CD4-positive, alpha-beta T cell (primary cell): ENCODE results near the gene HPCAL1. TPM values are rescaled to one million over a fixed set of nuclear protein-coding genes. Genes with fewer than 3 reads are reported as not detected.
"Not testable (repeated sequence)": the region's sequence is repeated elsewhere in the genome, so short reads cannot be mapped to it uniquely, and the experiment has no call there.

Experiments
- ATAC-seq: fragments of 200-7000 bp; cut with Tn5 transposase; one replicate; pipeline ENCODE4 v1.10.0; 2022; ENCODE audit warnings: mild to moderate bottlenecking; ENCODE audit not compliant: poor library complexity
- CTCF ChIA-PET: fragments of 350-600 bp; sonication (Branson Sonifier 250); formaldehyde crosslinking; loops from one replicate; lab custom pipeline; 2021; ENCODE audit warnings: antibody characterized with exemption, inconsistent platforms; lab: Charles Lee
- POLR2A ChIA-PET: fragments of 350-600 bp; sonication (Branson Sonifier 250); formaldehyde crosslinking; loops from one replicate; lab custom pipeline; 2021; ENCODE audit warnings: antibody characterized with exemption, inconsistent platforms; lab: Charles Lee
- DNase-seq, 14 experiments: peaks; one replicate each; pipeline ENCODE4 v3.0.0-alpha.2; 2013 to 2020; ENCODE audit warnings: mixed read lengths in 2 of 14
- H3K27ac ChIP-seq, 2 donors: one replicate each; pipeline versions ENCODE4 v1.5.1 to v1.7.0; 2013; ENCODE audit warnings: low read length in 2 of 2, low read depth in 1 of 2, mild to moderate bottlenecking in 1 of 2
- H3K27me3 ChIP-seq, 2 experiments: 1 replicate in 1 of 2; 2 replicates in 1 of 2; pipeline versions ENCODE4 v1.6.1 to v1.7.0; 2013; ENCODE audit warnings: low read length in 2 of 2, control low read depth in 1 of 2, mild to moderate bottlenecking in 1 of 2, moderate library complexity in 1 of 2; ENCODE audit not compliant: insufficient read depth in 2 of 2, control insufficient read depth in 1 of 2
- H3K36me3 ChIP-seq: one replicate; pipeline ENCODE4 v1.6.1; 2013; ENCODE audit warnings: low read length, control low read depth; ENCODE audit not compliant: insufficient read depth
- H3K4me1 ChIP-seq: one replicate; pipeline ENCODE4 v1.6.1; 2013; ENCODE audit warnings: low read length, control low read depth; ENCODE audit not compliant: insufficient read depth
- H3K4me3 ChIP-seq: one replicate; pipeline ENCODE4 v1.5.1; 2013; ENCODE audit warnings: mild to moderate bottlenecking, low read length, moderate library complexity
- H3K9me3 ChIP-seq, 2 experiments: 1 replicate in 1 of 2; 2 replicates in 1 of 2; pipeline versions ENCODE4 v1.6.1 to v1.7.0; 2013; ENCODE audit warnings: low read length in 2 of 2, mild to moderate bottlenecking in 2 of 2, control low read depth in 1 of 2, moderate library complexity in 1 of 2; ENCODE audit not compliant: control insufficient read depth in 1 of 2, insufficient read depth in 1 of 2
- H3K27ac Mint-ChIP-seq: one replicate; pipeline ENCODE4 v1.8.0; 2020; ENCODE audit warnings: mixed read lengths
- H3K27me3 Mint-ChIP-seq: one replicate; pipeline ENCODE4 v1.8.0; 2021; ENCODE audit warnings: mixed read lengths
- H3K36me3 Mint-ChIP-seq: one replicate; pipeline ENCODE4 v1.8.0; 2021; ENCODE audit warnings: low read depth, mixed read lengths
- H3K4me1 Mint-ChIP-seq: one replicate; pipeline ENCODE4 v1.8.0; 2021; ENCODE audit warnings: low read depth, mixed read lengths
- H3K4me3 Mint-ChIP-seq: one replicate; pipeline ENCODE4 v1.8.0; 2020; ENCODE audit warnings: mild to moderate bottlenecking, mixed read lengths
- H3K9me3 Mint-ChIP-seq: one replicate; pipeline ENCODE4 v1.8.0; 2020; ENCODE audit warnings: mixed read lengths
- CTCF ChIP-seq: fragments of 200-600 bp; IDR thresholded peaks from one replicate; pipeline ENCODE4 v1.8.0; 2022; ENCODE audit warnings: antibody characterized with exemption, mild to moderate bottlenecking
- intact Hi-C, 2 experiments: fragments of 100-400 bp; cut with DNase I in 1 of 2; cut with micrococcal nuclease in 1 of 2; formaldehyde crosslinking; loops; one replicate each; pipeline versions ENCODE4 v1.15.1 to v1.9.0; 2023 to 2025; cut with DNase I, micrococcal nuclease
- total RNA-seq, 174 experiments: library from RNA in 2 of 174; stranded (reverse) in 2 of 174; gene quantifications; one replicate each; pipeline ENCODE4 v1.2.3 and lab custom pipeline; 2021 to 2026

HPCAL1 gene
- total RNA-seq, 2 experiments from 2014 or later, result 24.9 to 27.9 TPM

GRCh38 chr2:10440736-10441135 is 138.0 kb downstream of the HPCAL1 start:
- Mint-ChIP-seq H3K9me3 (no peaks in the 10 kb centered on the region), H3K4me3 (no peak overlapping the region), H3K27me3 (no peaks in the 10 kb centered on the region), H3K27ac (no peak overlapping the region), H3K4me1 (peaks cover 6% of the 10 kb centered on the region), H3K36me3 (peaks cover 67% of the 10 kb centered on the region)
- CTCF ChIA-PET, result no interaction called here
- no peak overlapping the region for H3K4me3 ChIP-seq
- no peak overlapping the region for H3K27ac ChIP-seq
- H3K36me3 ChIP-seq, result peaks cover 58% of the 10 kb centered on the region
- POLR2A ChIA-PET, result no interaction called here
- intact Hi-C loops, result loop anchor here (10.0 kb wide), 2 partner anchors 486 to 626 kb away; partner anchors contain the start of gene GRHL1 (in 1 of the 2)
- no peaks in the 10 kb centered on the region for H3K9me3 ChIP-seq
- no peak for ATAC-seq
- no peaks in the 10 kb centered on the region for H3K27me3 ChIP-seq
- TF ChIP-seq CTCF, result no peak
- H3K4me1 ChIP-seq, result peaks cover 8% of the 10 kb centered on the region
- DNase-seq, result no peak

- no peak overlapping the region for H3K27ac ChIP-seq
- no peak for TF ChIP-seq CTCF
- no peaks in the 10 kb centered on the region for H3K9me3 Mint-ChIP-seq
- ATAC-seq (no peak), DNase-seq (no peak)
- peaks cover 58% of the 10 kb centered on the region for H3K36me3 ChIP-seq
- peaks cover 67% of the 10 kb centered on the region for H3K36me3 Mint-ChIP-seq
- H3K27me3 Mint-ChIP-seq, result no peaks in the 10 kb centered on the region
- intact Hi-C loops, result loop anchor here (10.0 kb wide), 2 partner anchors 487 to 627 kb away; partner anchors contain the start of gene GRHL1 (in 1 of the 2)
- peaks cover 19% of the 10 kb centered on the region for H3K4me1 ChIP-seq
- ChIA-PET POLR2A (no interaction called here), CTCF (no interaction called here)
- H3K4me3 Mint-ChIP-seq, result no peak overlapping the region
- H3K4me1 Mint-ChIP-seq, result peaks cover 17% of the 10 kb centered on the region
- H3K9me3 ChIP-seq, result no peaks in the 10 kb centered on the region
- no peak overlapping the region for H3K27ac Mint-ChIP-seq
- H3K4me3 ChIP-seq, result no peak overlapping the region
- H3K27me3 ChIP-seq, result no peaks in the 10 kb centered on the region
Measured at GRCh38 chr2:10441948-10442347, 139.2 kb downstream of the HPCAL1 start.

DNA sequence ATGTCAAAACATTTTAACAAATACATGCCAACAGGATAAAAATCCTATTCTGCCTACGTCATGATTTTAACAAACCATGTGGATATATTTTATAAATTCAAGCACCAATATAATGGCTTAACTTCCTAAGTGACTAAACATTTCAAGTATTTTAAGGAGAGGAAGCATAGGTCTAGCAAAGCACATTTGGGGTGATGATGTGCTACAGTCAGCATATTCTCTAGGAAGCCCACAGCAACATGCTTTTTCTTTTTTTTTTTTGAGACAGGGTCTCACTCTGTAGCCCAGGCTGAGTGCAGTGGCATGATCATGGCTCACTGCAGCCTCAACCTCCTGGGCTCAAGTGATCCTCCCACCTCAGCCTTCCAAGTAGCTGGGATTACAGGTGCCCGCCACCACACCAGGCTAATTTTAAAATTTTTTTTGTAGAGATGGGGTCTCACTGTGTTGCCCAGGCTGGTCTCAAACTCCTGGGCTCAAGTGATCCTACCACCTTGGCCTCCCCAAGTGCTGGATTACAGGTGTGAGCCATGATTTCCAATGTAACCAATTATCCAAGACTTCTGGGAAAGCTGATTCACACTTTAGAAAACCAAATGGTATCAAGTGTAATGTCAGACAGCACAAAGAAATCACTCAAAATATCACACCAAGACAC is 139.9 kb downstream of the HPCAL1 start:
- H3K4me3 ChIP-seq, CTCF ChIA-PET, H3K4me3 Mint-ChIP-seq, H3K27ac ChIP-seq, H3K9me3 Mint-ChIP-seq, H3K27me3 Mint-ChIP-seq, ATAC-seq, POLR2A ChIA-PET, H3K27ac Mint-ChIP-seq, H3K27me3 ChIP-seq, H3K9me3 ChIP-seq, DNase-seq: not testable (repeated sequence)
- intact Hi-C loops, result loop anchor here (10.0 kb wide), 2 partner anchors 488 to 628 kb away; partner anchors contain the start of gene GRHL1 (in 1 of the 2)
- peaks cover 23% of the 10 kb centered on the region for H3K4me1 Mint-ChIP-seq
- peaks cover 71% of the 10 kb centered on the region for H3K36me3 Mint-ChIP-seq
- peaks cover 58% of the 10 kb centered on the region for H3K36me3 ChIP-seq
- H3K4me1 ChIP-seq, result peaks cover 24% of the 10 kb centered on the region
